ENCODE measurements around the gene YARS1.

The YARS1 gene

DNA sequence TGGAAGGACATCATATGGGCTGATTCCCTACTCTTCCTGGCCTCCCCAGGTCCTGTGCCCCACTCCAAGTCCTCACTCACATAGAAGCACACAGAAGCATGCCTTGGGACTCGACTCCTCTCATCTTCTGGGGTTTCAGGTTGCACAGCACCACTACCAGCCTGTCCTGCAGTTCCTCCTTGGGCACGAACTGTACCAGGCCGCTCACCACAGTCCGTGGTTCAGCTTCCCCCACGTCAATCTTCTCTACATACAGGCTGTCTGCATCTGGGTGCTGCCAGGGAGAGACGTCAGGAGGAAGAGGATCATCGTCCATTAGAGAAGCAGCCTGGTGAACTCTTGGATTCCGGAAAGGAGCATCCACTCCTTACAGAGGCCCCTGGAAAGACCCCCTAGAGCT lies 37.2 kb downstream of the YARS1 start:
- no peak overlapping the region for H3K4me3 Mint-ChIP-seq
- peaks cover 42 to 61% of the 10 kb centered on the region in 2 donors for H3K36me3 Mint-ChIP-seq
- H3K9me3 Mint-ChIP-seq, result no peaks in the 10 kb centered on the region
- peaks cover 0 to 5% of the 10 kb centered on the region in 2 donors for H3K4me1 Mint-ChIP-seq
- DNase-seq, result no peak
- no peak for ATAC-seq (replicated peaks)
- H3K27me3 Mint-ChIP-seq, result no peaks in the 10 kb centered on the region
- H3K27ac Mint-ChIP-seq, result peak overlapping the region; percentile 25

GRCh38 chr1:32779242-32779641 lies 37.9 kb downstream of the YARS1 start:
- Mint-ChIP-seq H3K4me1 (peaks cover 1 to 8% of the 10 kb centered on the region in 2 donors), H3K27me3 (no peaks in the 10 kb centered on the region), H3K9me3 (no peaks in the 10 kb centered on the region), H3K27ac (peak overlapping the region; percentile 51), H3K36me3 (peaks cover 40 to 58% of the 10 kb centered on the region in 2 donors), H3K4me3 (no peak overlapping the region)
- ATAC-seq (replicated peaks), result no peak
- DNase-seq, result no peak

DNA sequence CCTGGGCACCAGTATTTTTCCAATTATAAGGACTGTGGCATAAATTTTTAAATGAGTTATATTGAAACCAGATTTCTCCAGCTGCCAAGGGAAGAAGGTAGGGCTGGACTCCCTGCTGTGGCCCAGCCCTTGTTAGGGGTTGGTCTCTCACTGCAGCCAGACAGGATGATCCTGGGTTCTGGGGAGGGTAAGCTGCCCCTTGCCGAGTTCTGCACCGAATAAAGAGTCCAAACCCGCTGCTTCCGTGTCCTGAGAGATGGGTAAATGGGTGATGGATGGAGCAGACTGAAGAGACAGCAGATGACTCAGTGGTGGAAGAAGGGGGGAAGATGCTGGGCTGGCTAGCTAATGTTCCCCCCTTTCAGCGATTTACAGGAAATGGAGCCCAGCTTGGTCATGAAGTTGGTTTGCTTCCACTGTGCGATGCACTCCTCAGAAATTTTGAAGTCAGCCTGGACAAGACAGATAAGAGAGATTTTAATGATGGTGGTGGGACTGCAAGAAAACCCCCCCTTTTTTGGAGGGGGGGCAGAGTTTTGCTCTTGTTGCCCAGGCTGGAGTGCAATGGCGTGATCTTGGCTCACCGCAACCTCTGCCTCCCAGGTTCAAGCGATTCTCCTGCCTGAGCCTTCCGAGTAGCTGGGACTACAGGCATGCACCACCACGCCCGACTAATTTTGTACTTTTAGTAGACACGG lies 41.4 kb downstream of the YARS1 start:
- ATAC-seq (replicated peaks) (no peak), DNase-seq (no peak)
- Mint-ChIP-seq H3K27ac (peak overlapping the region; percentile 76), H3K4me1 (peaks cover 15% of the 10 kb centered on the region in 2 donors), H3K9me3 (no peaks in the 10 kb centered on the region), H3K4me3 (no peak overlapping the region), H3K36me3 (peaks cover 25 to 59% of the 10 kb centered on the region in 2 donors), H3K27me3 (no peaks in the 10 kb centered on the region)

GRCh38 chr1:32774950-32775634 lies 42.1 kb downstream of the YARS1 start:
- Mint-ChIP-seq H3K27me3 (no peaks in the 10 kb centered on the region), H3K36me3 (peaks cover 21 to 52% of the 10 kb centered on the region in 2 donors), H3K4me3 (no peak overlapping the region), H3K4me1 (peaks cover 15% of the 10 kb centered on the region in 2 donors), H3K9me3 (no peaks in the 10 kb centered on the region), H3K27ac (no peak overlapping the region)
- DNase-seq (no peak), ATAC-seq (replicated peaks) (no peak)

DNA sequence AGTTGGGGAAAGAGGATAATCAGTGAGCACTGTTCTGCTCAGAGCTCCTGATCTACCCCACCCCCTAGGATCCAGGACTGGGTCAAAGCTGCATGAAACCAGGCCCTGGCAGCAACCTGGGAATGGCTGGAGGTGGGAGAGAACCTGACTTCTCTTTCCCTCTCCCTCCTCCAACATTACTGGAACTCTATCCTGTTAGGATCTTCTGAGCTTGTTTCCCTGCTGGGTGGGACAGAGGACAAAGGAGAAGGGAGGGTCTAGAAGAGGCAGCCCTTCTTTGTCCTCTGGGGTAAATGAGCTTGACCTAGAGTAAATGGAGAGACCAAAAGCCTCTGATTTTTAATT lies 42.7 kb downstream of the YARS1 start:
- Mint-ChIP-seq H3K4me3 (no peak overlapping the region), H3K9me3 (no peaks in the 10 kb centered on the region), H3K4me1 (peaks cover 13 to 15% of the 10 kb centered on the region in 2 donors), H3K36me3 (peaks cover 19 to 49% of the 10 kb centered on the region in 2 donors), H3K27me3 (no peaks in the 10 kb centered on the region), H3K27ac (peak overlapping the region; percentile 27)
- DNase-seq, result no peak
- no peak for ATAC-seq (replicated peaks)

DNA sequence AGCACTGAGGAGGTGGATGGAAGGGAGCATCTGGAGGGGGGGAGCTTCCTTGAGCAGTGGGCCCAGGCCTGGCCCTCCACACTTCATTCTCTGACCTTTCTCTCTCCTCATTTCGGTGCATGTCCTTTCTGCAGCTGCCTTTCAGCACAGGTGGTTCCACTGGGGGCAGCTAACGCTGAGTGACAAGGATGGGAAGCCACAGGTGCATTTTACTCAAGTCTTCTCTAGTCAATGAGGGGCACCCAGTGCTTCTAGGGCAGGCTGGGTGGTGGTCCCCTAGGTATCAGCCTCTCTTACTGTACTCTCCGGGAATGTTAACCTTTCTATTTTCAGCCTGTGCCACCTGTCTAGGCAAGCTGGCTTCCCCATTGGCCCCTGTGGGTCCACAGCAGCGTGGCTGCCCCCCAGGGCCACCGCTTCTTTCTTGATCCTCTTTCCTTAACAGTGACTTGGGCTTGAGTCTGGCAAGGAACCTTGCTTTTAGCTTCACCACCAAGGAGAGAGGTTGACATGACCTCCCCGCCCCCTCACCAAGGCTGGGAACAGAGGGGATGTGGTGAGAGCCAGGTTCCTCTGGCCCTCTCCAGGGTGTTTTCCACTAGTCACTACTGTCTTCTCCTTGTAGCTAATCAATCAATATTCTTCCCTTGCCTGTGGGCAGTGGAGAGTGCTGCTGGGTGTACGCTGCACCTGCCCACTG lies 43.2 kb downstream of the YARS1 start:
- DNase-seq, result no peak
- Mint-ChIP-seq H3K36me3 (peaks cover 16 to 44% of the 10 kb centered on the region in 2 donors), H3K27me3 (no peaks in the 10 kb centered on the region), H3K9me3 (no peaks in the 10 kb centered on the region), H3K4me3 (no peak overlapping the region), H3K27ac (peak overlapping the region; percentile 27), H3K4me1 (peaks cover 13 to 15% of the 10 kb centered on the region in 2 donors)
- peak in 1 of 2 donors; percentile 8 for ATAC-seq (replicated peaks)

- Mint-ChIP-seq H3K9me3 (no peaks in the 10 kb centered on the region), H3K27me3 (no peaks in the 10 kb centered on the region), H3K36me3 (peaks cover 12 to 40% of the 10 kb centered on the region in 2 donors), H3K27ac (peak overlapping the region; percentile 59), H3K4me1 (peaks cover 13 to 15% of the 10 kb centered on the region in 2 donors), H3K4me3 (no peak overlapping the region)
- ATAC-seq (replicated peaks) (peak; percentile 88 to 89), DNase-seq (peak; percentile 60)
Measured at GRCh38 chr1:32773018-32773763, 44.0 kb downstream of the YARS1 start.

DNA sequence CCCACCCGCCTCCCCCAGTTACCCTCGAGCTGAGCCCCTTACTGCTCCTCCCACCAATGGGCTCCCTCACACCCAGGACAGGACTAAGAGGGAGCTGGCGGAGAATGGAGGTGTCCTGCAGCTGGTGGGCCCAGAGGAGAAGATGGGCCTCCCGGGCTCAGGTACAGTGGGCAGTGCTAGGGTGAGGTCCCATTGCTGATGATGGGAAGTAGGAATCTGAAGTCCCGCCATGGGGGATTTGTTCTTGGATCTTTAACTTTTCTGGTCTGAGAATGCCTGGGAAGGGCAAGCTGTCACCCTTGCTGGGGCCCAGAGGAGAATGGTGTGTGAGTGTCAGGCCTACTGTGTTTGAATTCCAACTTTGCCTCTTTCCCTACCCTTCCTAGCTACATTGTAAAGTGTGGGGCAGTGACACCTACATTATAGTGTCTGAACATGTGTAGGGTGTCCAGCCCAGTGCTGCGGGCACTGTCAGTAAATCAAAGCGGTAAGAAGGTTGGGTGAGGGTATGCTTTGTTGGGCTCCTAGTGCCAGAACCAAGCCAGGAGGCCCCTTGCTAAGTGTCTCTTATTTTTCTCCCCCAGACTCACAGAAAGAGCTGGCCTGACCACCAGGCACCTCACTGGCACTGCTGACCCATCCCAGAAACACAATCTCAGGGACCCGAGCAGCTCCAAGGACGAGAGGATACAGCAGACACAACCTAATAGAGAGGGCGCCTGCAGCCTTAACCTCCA lies 44.7 kb downstream of the YARS1 start:
- no peak overlapping the region for H3K4me3 Mint-ChIP-seq
- H3K36me3 Mint-ChIP-seq, result peaks cover 12 to 33% of the 10 kb centered on the region in 2 donors
- ATAC-seq (replicated peaks) (no peak), DNase-seq (no peak)
- peaks cover 13 to 15% of the 10 kb centered on the region in 2 donors for H3K4me1 Mint-ChIP-seq
- no peaks in the 10 kb centered on the region for H3K9me3 Mint-ChIP-seq
- no peaks in the 10 kb centered on the region for H3K27me3 Mint-ChIP-seq
- no peak overlapping the region for H3K27ac Mint-ChIP-seq

DNA sequence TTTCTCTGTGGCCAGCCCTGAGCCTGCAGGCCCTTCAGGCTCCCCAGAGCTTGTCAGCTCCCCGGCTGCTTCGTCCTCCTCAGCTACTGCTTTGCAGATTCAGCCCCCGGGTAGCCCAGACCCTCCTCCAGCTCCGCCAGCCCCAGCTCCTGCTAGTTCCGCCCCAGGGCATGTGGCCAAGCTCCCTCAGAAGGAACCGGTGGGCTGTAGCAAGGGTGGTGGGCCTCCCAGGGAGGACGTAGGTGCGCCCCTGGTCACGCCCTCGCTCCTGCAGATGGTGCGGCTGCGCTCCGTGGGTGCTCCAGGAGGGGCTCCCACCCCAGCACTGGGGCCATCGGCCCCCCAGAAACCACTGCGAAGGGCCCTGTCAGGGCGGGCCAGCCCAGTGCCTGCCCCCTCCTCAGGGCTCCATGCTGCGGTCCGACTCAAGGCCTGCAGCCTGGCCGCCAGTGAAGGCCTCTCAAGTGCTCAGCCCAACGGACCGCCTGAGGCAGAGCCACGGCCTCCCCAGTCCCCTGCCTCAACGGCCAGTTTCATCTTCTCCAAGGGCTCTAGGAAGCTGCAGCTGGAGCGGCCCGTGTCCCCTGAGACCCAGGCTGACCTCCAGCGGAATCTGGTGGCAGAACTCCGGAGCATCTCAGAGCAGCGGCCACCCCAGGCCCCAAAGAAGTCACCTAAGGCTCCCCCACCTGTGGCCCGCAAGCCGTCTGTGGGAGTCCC lies 45.4 kb downstream of the YARS1 start:
- peaks cover 12 to 33% of the 10 kb centered on the region in 2 donors for H3K36me3 Mint-ChIP-seq
- H3K4me1 Mint-ChIP-seq, result peaks cover 13 to 15% of the 10 kb centered on the region in 2 donors
- ATAC-seq (replicated peaks), result no peak
- no peak overlapping the region for H3K4me3 Mint-ChIP-seq
- no peaks in the 10 kb centered on the region for H3K9me3 Mint-ChIP-seq
- H3K27me3 Mint-ChIP-seq, result no peaks in the 10 kb centered on the region
- no peak overlapping the region for H3K27ac Mint-ChIP-seq
- DNase-seq, result no peak

DNA sequence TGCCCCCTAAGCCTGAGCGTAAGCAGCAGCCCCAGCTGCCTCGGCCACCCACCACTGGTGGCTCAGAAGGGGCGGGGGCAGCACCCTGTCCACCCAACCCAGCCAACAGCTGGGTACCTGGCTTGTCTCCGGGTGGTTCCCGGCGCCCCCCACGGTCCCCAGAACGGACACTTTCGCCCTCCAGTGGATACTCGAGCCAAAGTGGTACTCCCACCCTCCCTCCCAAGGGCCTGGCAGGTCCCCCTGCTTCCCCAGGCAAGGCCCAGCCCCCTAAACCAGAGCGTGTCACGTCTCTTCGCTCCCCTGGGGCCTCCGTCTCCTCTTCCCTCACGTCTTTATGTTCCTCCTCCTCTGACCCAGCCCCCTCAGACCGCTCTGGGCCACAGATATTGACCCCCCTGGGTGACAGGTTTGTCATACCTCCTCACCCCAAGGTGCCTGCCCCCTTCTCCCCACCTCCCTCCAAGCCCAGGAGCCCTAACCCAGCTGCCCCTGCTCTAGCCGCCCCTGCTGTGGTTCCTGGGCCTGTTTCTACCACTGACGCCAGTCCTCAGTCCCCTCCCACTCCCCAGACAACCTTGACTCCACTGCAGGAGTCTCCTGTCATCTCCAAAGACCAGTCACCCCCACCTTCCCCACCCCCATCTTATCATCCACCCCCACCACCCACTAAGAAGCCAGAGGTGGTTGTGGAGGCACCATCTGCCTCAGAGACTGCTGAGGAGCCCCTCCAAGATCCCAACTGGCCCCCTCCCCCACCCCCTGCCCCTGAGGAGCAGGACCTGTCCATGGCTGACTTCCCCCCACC lies 46.2 kb downstream of the YARS1 start:
- H3K9me3 Mint-ChIP-seq, result no peaks in the 10 kb centered on the region
- peaks cover 13 to 15% of the 10 kb centered on the region in 2 donors for H3K4me1 Mint-ChIP-seq
- H3K27me3 Mint-ChIP-seq, result no peaks in the 10 kb centered on the region
- no peak overlapping the region for H3K4me3 Mint-ChIP-seq
- H3K27ac Mint-ChIP-seq, result no peak overlapping the region
- H3K36me3 Mint-ChIP-seq, result peaks cover 12 to 29% of the 10 kb centered on the region in 2 donors
- DNase-seq (no peak), ATAC-seq (replicated peaks) (no peak)

DNA sequence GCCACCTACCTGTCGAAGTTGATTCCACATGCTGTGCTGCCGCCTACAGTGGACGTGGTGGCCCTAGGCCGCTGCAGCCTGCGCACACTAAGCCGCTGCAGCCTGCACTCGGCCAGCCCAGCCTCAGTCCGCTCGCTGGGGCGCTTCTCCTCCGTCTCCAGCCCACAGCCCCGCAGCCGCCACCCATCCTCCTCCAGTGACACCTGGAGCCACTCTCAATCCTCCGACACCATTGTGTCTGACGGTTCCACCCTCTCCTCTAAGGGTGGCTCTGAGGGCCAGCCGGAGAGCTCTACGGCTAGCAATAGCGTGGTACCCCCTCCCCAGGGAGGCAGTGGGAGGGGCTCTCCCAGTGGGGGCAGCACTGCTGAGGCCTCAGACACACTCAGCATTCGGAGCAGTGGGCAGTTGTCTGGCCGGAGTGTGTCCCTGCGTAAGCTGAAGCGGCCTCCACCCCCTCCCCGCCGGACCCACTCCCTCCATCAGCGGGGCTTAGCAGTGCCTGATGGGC lies 46.9 kb downstream of the YARS1 start:
- ATAC-seq (replicated peaks) (no peak), DNase-seq (no peak)
- Mint-ChIP-seq H3K27ac (no peak overlapping the region), H3K27me3 (no peaks in the 10 kb centered on the region), H3K9me3 (no peaks in the 10 kb centered on the region), H3K4me3 (no peak overlapping the region), H3K4me1 (peaks cover 10 to 15% of the 10 kb centered on the region in 2 donors), H3K36me3 (peaks cover 7 to 25% of the 10 kb centered on the region in 2 donors)

- no peaks in the 10 kb centered on the region for H3K9me3 Mint-ChIP-seq
- H3K36me3 Mint-ChIP-seq, result peaks cover 7 to 21% of the 10 kb centered on the region in 2 donors
- DNase-seq (no peak), ATAC-seq (replicated peaks) (no peak)
- no peaks in the 10 kb centered on the region for H3K27me3 Mint-ChIP-seq
- no peak overlapping the region for H3K27ac Mint-ChIP-seq
- peaks cover 10 to 15% of the 10 kb centered on the region in 2 donors for H3K4me1 Mint-ChIP-seq
- no peak overlapping the region for H3K4me3 Mint-ChIP-seq
Measured at GRCh38 chr1:32769524-32770220, 47.5 kb downstream of the YARS1 start.
